WTC11 (cell line): Measurements from ENCODE around the gene LSR. TPM values are rescaled to one million over a fixed set of nuclear protein-coding genes. Genes with fewer than 3 reads are reported as not detected.

Source experiments
- ATAC-seq: fragments of 200-7000 bp; cut with Tn5 transposase; 2 replicates; pipeline ENCODE4 v1.10.0; 2021; ENCODE audit warnings: mild to moderate bottlenecking, moderate library complexity
- CTCF ChIA-PET: fragments of 300-600 bp; sonication (Branson Sonifier 250); formaldehyde crosslinking; loops from one replicate; lab custom pipeline; 2021; ENCODE audit warnings: antibody characterized with exemption; lab: Charles Lee
- POLR2A ChIA-PET: fragments of 350-600 bp; sonication (Branson Sonifier 250); formaldehyde crosslinking; loops from one replicate; lab custom pipeline; 2021; ENCODE audit warnings: antibody characterized with exemption; lab: Charles Lee
- DNase-seq: peaks from one replicate; pipeline ENCODE4 v3.0.0; 2021; ENCODE audit warnings: low spot score
- H3K27ac Mint-ChIP-seq: 2 replicates; pipeline ENCODE4 v1.8.0; 2021; ENCODE audit warnings: mixed read lengths
- H3K27me3 Mint-ChIP-seq: 2 replicates; pipeline ENCODE4 v1.8.0; 2021; ENCODE audit warnings: low read depth, mild to moderate bottlenecking, moderate library complexity, mixed read lengths
- H3K36me3 Mint-ChIP-seq: 2 replicates; pipeline ENCODE4 v1.8.0; 2021; ENCODE audit warnings: mixed read lengths
- H3K4me1 Mint-ChIP-seq: 2 replicates; pipeline ENCODE4 v1.8.0; 2022; ENCODE audit warnings: mixed read lengths
- H3K4me3 Mint-ChIP-seq: 2 replicates; pipeline ENCODE4 v1.8.0; 2021; ENCODE audit warnings: mild to moderate bottlenecking, moderate library complexity, mixed read lengths
- H3K9me3 Mint-ChIP-seq: 2 replicates; pipeline ENCODE4 v1.8.0; 2021; ENCODE audit warnings: mixed read lengths
- ATF1 ChIP-seq: sonication (generic); formaldehyde crosslinking; IDR thresholded peaks from 2 replicates; pipeline ENCODE4 v1.8.1; 2023; ENCODE audit warnings: mild to moderate bottlenecking, moderate library complexity, missing genetic modification reagents
- FOXP1 ChIP-seq: sonication (generic); formaldehyde crosslinking; IDR thresholded peaks from 2 replicates; pipeline ENCODE4 v1.8.0; 2022; ENCODE audit warnings: missing genetic modification reagents, mild to moderate bottlenecking, moderate library complexity, borderline replicate concordance
- MXD4 ChIP-seq: fragments of 250-450 bp; sonication (Bioruptor Pico); IDR thresholded peaks from 2 replicates; pipeline ENCODE4 v1.8.0; 2021; ENCODE audit warnings: mild to moderate bottlenecking, moderate library complexity, borderline replicate concordance
- NR2C2 ChIP-seq: sonication (generic); formaldehyde crosslinking; IDR thresholded peaks from 2 replicates; pipeline ENCODE4 v1.8.0; 2022; ENCODE audit warnings: mild to moderate bottlenecking, missing genetic modification reagents
- OVOL2 ChIP-seq: fragments of 250-450 bp; sonication (Bioruptor Pico); IDR thresholded peaks from 2 replicates; pipeline ENCODE4 v1.9.0; 2021; ENCODE audit warnings: mild to moderate bottlenecking, borderline replicate concordance
- PRRX2 ChIP-seq: fragments of 250-450 bp; sonication (Bioruptor Pico); IDR thresholded peaks from 2 replicates; pipeline ENCODE4 v1.8.0; 2021; ENCODE audit warnings: mild to moderate bottlenecking
- RORB ChIP-seq: fragments of 250-450 bp; sonication (Bioruptor Pico); IDR thresholded peaks from 2 replicates; pipeline ENCODE4 v1.9.0; 2021; ENCODE audit warnings: mild to moderate bottlenecking
- SMAD3 ChIP-seq: sonication (generic); formaldehyde crosslinking; IDR thresholded peaks from 2 replicates; pipeline ENCODE4 v1.8.0; 2022; ENCODE audit warnings: missing genetic modification reagents, mild to moderate bottlenecking, borderline replicate concordance
- SMAD4 ChIP-seq: sonication (generic); formaldehyde crosslinking; IDR thresholded peaks from 2 replicates; pipeline ENCODE4 v1.8.0; 2022; ENCODE audit warnings: mild to moderate bottlenecking, missing genetic modification reagents
- TEAD4 ChIP-seq: sonication (generic); formaldehyde crosslinking; IDR thresholded peaks from 2 replicates; pipeline ENCODE4 v1.8.0; 2022; ENCODE audit warnings: mild to moderate bottlenecking, missing genetic modification reagents
- ZNF317 ChIP-seq: sonication (generic); formaldehyde crosslinking; IDR thresholded peaks from 2 replicates; pipeline ENCODE4 v1.8.1; 2023; ENCODE audit warnings: low read depth, mild to moderate bottlenecking, moderate library complexity, missing genetic modification reagents, borderline replicate concordance
- ZNF671 ChIP-seq: fragments of 250-450 bp; sonication (Bioruptor Pico); IDR thresholded peaks from 2 replicates; pipeline ENCODE4 v1.8.0; 2021; ENCODE audit warnings: mild to moderate bottlenecking
- total RNA-seq: library from RNA; stranded (reverse); gene quantifications from 3 replicates; pipeline ENCODE4 v1.2.3, GENCODE V29; 2021
- TF ChIP-seq, protein P1 (sequence below): sonication (generic); formaldehyde crosslinking; IDR thresholded peaks from 2 replicates; pipeline ENCODE4 v1.8.1; 2022; ENCODE audit warnings: low read depth, mild to moderate bottlenecking, moderate library complexity, missing genetic modification reagents, borderline replicate concordance
- TF ChIP-seq, protein P2 (sequence below): sonication (generic); formaldehyde crosslinking; IDR thresholded peaks from 2 replicates; pipeline ENCODE4 v1.8.1; 2023; ENCODE audit warnings: mild to moderate bottlenecking, missing genetic modification reagents, moderate library complexity
- TF ChIP-seq, protein P3 (sequence below): sonication (generic); formaldehyde crosslinking; conservative IDR thresholded peaks from 2 replicates; pipeline ENCODE4 v1.8.1; 2023; ENCODE audit warnings: mild to moderate bottlenecking, low read depth, missing genetic modification reagents, moderate library complexity
- TF ChIP-seq, protein P4 (sequence below): fragments of 250-450 bp; sonication (Bioruptor Pico); IDR thresholded peaks from 2 replicates; pipeline ENCODE4 v1.9.0; 2021; ENCODE audit warnings: mild to moderate bottlenecking
- TF ChIP-seq, protein P5 (sequence below): sonication (generic); formaldehyde crosslinking; IDR thresholded peaks from 2 replicates; pipeline ENCODE4 v1.8.1; 2023; ENCODE audit warnings: mild to moderate bottlenecking, moderate library complexity, missing genetic modification reagents
- TF ChIP-seq, protein P6 (sequence below): sonication (generic); formaldehyde crosslinking; IDR thresholded peaks from 2 replicates; pipeline ENCODE4 v1.8.0; 2023; ENCODE audit warnings: mild to moderate bottlenecking, missing genetic modification reagents

Gene LSR
- total RNA-seq, 1 experiment from 2014 or later: 130 TPM

DNA sequence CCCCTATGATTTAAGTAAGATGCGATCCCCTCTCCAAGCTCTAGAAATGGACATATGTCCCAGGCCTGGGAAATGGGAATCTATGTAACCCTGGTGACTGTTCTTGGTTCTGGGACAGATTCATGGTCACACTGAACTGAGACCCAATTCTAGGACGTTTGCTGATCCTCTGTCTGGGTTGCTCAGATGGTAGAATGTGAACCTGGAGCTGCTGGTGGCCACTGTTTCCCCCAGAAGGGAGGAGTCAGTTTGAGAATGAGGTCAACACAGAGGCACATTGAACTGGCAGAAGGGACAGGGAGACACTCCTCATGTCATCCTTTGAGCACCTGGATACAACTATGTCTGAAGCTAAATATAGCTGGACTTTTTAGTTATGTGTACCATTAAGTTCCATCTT lies 49.3 kb upstream of the LSR start:
- ATAC-seq (no peak), DNase-seq (no peak)
- Mint-ChIP-seq H3K27me3 (peaks cover 10% of the 10 kb centered on the region), H3K27ac (no peak overlapping the region), H3K9me3 (no peaks in the 10 kb centered on the region), H3K36me3 (no peaks in the 10 kb centered on the region), H3K4me1 (peaks cover 54% of the 10 kb centered on the region), H3K4me3 (no peak overlapping the region)
- CTCF ChIA-PET: interaction anchor here (1.1 to 2.1 kb wide), 2 partner anchors 56 to 58 kb away, joined by 3 to 14 read pairs; partner anchors contain the start of gene FXYD7
- POLR2A ChIA-PET: no interaction called here
- TF ChIP-seq, protein P1, sequence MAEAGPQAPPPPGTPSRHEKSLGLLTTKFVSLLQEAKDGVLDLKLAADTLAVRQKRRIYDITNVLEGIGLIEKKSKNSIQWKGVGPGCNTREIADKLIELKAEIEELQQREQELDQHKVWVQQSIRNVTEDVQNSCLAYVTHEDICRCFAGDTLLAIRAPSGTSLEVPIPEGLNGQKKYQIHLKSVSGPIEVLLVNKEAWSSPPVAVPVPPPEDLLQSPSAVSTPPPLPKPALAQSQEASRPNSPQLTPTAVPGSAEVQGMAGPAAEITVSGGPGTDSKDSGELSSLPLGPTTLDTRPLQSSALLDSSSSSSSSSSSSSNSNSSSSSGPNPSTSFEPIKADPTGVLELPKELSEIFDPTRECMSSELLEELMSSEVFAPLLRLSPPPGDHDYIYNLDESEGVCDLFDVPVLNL (CRISPR knock-in tag): no peak
- no peak for TF ChIP-seq SMAD4 (CRISPR knock-in tag)
- no peak for TF ChIP-seq TEAD4 (CRISPR knock-in tag)
- TF ChIP-seq SMAD3 (CRISPR knock-in tag): no peak
- TF ChIP-seq, protein P2, sequence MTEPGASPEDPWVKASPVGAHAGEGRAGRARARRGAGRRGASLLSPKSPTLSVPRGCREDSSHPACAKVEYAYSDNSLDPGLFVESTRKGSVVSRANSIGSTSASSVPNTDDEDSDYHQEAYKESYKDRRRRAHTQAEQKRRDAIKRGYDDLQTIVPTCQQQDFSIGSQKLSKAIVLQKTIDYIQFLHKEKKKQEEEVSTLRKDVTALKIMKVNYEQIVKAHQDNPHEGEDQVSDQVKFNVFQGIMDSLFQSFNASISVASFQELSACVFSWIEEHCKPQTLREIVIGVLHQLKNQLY (CRISPR knock-in tag): no peak
- no peak for TF ChIP-seq RORB (CRISPR knock-in tag)
- TF ChIP-seq OVOL2 (CRISPR knock-in tag): no peak
- TF ChIP-seq MXD4 (CRISPR knock-in tag): no peak
- TF ChIP-seq, protein P3, sequence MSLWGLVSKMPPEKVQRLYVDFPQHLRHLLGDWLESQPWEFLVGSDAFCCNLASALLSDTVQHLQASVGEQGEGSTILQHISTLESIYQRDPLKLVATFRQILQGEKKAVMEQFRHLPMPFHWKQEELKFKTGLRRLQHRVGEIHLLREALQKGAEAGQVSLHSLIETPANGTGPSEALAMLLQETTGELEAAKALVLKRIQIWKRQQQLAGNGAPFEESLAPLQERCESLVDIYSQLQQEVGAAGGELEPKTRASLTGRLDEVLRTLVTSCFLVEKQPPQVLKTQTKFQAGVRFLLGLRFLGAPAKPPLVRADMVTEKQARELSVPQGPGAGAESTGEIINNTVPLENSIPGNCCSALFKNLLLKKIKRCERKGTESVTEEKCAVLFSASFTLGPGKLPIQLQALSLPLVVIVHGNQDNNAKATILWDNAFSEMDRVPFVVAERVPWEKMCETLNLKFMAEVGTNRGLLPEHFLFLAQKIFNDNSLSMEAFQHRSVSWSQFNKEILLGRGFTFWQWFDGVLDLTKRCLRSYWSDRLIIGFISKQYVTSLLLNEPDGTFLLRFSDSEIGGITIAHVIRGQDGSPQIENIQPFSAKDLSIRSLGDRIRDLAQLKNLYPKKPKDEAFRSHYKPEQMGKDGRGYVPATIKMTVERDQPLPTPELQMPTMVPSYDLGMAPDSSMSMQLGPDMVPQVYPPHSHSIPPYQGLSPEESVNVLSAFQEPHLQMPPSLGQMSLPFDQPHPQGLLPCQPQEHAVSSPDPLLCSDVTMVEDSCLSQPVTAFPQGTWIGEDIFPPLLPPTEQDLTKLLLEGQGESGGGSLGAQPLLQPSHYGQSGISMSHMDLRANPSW (CRISPR knock-in tag): no peak
- TF ChIP-seq, protein P4, sequence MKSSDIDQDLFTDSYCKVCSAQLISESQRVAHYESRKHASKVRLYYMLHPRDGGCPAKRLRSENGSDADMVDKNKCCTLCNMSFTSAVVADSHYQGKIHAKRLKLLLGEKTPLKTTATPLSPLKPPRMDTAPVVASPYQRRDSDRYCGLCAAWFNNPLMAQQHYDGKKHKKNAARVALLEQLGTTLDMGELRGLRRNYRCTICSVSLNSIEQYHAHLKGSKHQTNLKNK (CRISPR knock-in tag): no peak
- TF ChIP-seq ZNF671 (CRISPR knock-in tag): no peak
- TF ChIP-seq PRRX2 (CRISPR knock-in tag): no peak
- TF ChIP-seq, protein P5, sequence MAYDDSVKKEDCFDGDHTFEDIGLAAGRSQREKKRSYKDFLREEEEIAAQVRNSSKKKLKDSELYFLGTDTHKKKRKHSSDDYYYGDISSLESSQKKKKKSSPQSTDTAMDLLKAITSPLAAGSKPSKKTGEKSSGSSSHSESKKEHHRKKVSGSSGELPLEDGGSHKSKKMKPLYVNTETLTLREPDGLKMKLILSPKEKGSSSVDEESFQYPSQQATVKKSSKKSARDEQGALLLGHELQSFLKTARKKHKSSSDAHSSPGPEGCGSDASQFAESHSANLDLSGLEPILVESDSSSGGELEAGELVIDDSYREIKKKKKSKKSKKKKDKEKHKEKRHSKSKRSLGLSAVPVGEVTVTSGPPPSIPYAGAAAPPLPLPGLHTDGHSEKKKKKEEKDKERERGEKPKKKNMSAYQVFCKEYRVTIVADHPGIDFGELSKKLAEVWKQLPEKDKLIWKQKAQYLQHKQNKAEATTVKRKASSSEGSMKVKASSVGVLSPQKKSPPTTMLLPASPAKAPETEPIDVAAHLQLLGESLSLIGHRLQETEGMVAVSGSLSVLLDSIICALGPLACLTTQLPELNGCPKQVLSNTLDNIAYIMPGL (CRISPR knock-in tag): no peak
- TF ChIP-seq ATF1 (CRISPR knock-in tag): no peak
- TF ChIP-seq, protein P6, sequence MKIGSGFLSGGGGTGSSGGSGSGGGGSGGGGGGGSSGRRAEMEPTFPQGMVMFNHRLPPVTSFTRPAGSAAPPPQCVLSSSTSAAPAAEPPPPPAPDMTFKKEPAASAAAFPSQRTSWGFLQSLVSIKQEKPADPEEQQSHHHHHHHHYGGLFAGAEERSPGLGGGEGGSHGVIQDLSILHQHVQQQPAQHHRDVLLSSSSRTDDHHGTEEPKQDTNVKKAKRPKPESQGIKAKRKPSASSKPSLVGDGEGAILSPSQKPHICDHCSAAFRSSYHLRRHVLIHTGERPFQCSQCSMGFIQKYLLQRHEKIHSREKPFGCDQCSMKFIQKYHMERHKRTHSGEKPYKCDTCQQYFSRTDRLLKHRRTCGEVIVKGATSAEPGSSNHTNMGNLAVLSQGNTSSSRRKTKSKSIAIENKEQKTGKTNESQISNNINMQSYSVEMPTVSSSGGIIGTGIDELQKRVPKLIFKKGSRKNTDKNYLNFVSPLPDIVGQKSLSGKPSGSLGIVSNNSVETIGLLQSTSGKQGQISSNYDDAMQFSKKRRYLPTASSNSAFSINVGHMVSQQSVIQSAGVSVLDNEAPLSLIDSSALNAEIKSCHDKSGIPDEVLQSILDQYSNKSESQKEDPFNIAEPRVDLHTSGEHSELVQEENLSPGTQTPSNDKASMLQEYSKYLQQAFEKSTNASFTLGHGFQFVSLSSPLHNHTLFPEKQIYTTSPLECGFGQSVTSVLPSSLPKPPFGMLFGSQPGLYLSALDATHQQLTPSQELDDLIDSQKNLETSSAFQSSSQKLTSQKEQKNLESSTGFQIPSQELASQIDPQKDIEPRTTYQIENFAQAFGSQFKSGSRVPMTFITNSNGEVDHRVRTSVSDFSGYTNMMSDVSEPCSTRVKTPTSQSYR (CRISPR knock-in tag): no peak
- no peak for TF ChIP-seq ZNF317 (CRISPR knock-in tag)
- no peak for TF ChIP-seq NR2C2 (CRISPR knock-in tag)
- no peak for TF ChIP-seq FOXP1 (CRISPR knock-in tag)
